Colonic mucosa (tissue), 4 donors: ENCODE results near the gene KLHL17. TPM values are rescaled to one million over a fixed set of nuclear protein-coding genes. Genes with fewer than 3 reads are reported as not detected.

ENCODE experiments used
- DNase-seq: peaks from one replicate; pipeline ENCODE4 v3.0.0-alpha.2; 2020
- H3K27ac ChIP-seq: fragments of 200-600 bp; one replicate; pipeline ENCODE4 v1.8.0; 2021
- H3K27me3 ChIP-seq: fragments of 200-600 bp; one replicate; pipeline ENCODE4 v1.8.0; 2021
- H3K36me3 ChIP-seq: fragments of 200-600 bp; one replicate; pipeline ENCODE4 v1.8.0; 2021
- H3K4me1 ChIP-seq: fragments of 200-600 bp; one replicate; pipeline ENCODE4 v1.8.0; 2021; ENCODE audit warnings: mild to moderate bottlenecking
- H3K4me3 ChIP-seq: fragments of 200-600 bp; one replicate; pipeline ENCODE4 v1.8.0; 2021
- H3K9ac ChIP-seq, 2 donors: one replicate each; pipeline ENCODE4 v1.7.0; 2013; ENCODE audit warnings: control low read depth in 2 of 2, low read depth in 2 of 2, low read length in 2 of 2
- H3K9me3 ChIP-seq: fragments of 200-600 bp; one replicate; pipeline ENCODE4 v1.8.0; 2021
- intact Hi-C: fragments of 100-400 bp; cut with DNase I; formaldehyde crosslinking; loops from one replicate; pipeline ENCODE4 v1.14.1; 2022
- total RNA-seq, 2 donors: library from RNA; stranded (reverse); fragmentation: NEBNext Ultra II Directional in 1 of 2; extraction: Animal tissue kit (Norgen Biotek cat#: 25700) in 1 of 2; gene quantifications; one replicate each; pipeline ENCODE4 v1.2.1, GENCODE V29; 2021
- TF ChIP-seq, protein P1 (sequence below): fragments of 200-600 bp; IDR thresholded peaks from one replicate; pipeline ENCODE4 v1.8.0; 2022; ENCODE audit warnings: antibody characterized with exemption, mild to moderate bottlenecking
- donor health status: healthy.
- donor health status: DM: no; HTN: no; CAD: no.
- donor health status: DM: no; HTN: no; CAD: no.

Gene KLHL17
- total RNA-seq = 10 to 100 TPM in 1 of 2 donors, 1 to 10 TPM in 1; 9.9 to 16.7 TPM

DNA sequence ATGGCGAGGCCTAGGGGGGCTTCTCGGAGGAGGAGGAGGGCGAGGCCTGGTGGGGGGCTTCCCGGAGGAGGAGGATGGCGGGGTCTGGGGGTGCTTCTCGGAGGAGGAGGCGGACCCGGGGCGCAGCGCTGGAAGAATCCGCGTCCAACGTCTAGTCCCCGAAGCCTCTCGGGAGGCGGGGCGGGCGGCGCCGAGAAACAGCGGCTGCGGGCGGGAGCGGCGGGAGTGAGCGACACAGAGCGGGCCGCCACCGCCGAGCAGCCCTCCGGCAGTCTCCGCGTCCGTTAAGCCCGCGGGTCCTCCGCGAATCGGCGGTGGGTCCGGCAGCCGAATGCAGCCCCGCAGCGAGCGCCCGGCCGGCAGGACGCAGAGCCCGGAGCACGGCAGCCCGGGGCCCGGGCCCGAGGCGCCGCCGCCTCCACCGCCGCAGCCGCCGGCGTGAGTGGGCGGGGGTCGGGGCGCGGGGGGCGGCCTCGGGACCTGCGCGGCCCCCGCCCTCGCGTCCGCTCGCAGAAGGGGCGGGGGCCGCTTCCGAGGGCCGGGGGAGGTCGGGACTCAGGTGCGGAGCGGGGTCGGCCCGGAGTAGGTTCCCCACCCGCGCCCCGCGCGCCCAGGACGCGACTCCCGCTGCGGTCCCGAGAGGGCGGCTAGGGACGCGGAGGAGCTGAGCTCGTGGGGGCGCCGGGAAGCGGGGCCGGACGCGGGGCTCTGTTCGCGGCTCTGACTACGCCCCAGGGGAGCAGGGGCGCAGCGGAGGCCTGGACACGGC lies at the start of gene KLHL17:
KLHL17 (plus strand) TSS at position 222 of the 769 bp plus-strand sequence; CDS start at position 332, 110 bp downstream.
- no peaks in the 10 kb centered on the region for H3K36me3 ChIP-seq
- TF ChIP-seq, protein P1, sequence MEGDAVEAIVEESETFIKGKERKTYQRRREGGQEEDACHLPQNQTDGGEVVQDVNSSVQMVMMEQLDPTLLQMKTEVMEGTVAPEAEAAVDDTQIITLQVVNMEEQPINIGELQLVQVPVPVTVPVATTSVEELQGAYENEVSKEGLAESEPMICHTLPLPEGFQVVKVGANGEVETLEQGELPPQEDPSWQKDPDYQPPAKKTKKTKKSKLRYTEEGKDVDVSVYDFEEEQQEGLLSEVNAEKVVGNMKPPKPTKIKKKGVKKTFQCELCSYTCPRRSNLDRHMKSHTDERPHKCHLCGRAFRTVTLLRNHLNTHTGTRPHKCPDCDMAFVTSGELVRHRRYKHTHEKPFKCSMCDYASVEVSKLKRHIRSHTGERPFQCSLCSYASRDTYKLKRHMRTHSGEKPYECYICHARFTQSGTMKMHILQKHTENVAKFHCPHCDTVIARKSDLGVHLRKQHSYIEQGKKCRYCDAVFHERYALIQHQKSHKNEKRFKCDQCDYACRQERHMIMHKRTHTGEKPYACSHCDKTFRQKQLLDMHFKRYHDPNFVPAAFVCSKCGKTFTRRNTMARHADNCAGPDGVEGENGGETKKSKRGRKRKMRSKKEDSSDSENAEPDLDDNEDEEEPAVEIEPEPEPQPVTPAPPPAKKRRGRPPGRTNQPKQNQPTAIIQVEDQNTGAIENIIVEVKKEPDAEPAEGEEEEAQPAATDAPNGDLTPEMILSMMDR = no peak
- DNase-seq = peak; percentile 91
- no peaks in the 10 kb centered on the region for H3K9me3 ChIP-seq
- H3K27ac ChIP-seq = no peak within 1 kb of the TSS
- H3K9ac ChIP-seq = peak within 1 kb of the TSS in 1 of 2 donors; percentile 74
- intact Hi-C loops = no loop called here
- H3K27me3 ChIP-seq = no peaks in the 10 kb centered on the region
- H3K4me1 ChIP-seq = no peaks in the 10 kb centered on the region
- peak within 1 kb of the TSS; percentile 97 for H3K4me3 ChIP-seq

GRCh38 chr1:910881-911721 lies 49.3 kb upstream of the KLHL17 start:
- Histone ChIP-seq H3K4me1 (peaks cover 4% of the 10 kb centered on the region), H3K27ac (no peak overlapping the region), H3K4me3 (no peak overlapping the region), H3K9ac (no peak overlapping the region), H3K9me3 (no peaks in the 10 kb centered on the region), H3K36me3 (no peaks in the 10 kb centered on the region), H3K27me3 (peaks cover 37% of the 10 kb centered on the region)
- intact Hi-C loops = no loop called here
- TF ChIP-seq, protein P1 = no peak
- DNase-seq = peak; percentile 17

DNA sequence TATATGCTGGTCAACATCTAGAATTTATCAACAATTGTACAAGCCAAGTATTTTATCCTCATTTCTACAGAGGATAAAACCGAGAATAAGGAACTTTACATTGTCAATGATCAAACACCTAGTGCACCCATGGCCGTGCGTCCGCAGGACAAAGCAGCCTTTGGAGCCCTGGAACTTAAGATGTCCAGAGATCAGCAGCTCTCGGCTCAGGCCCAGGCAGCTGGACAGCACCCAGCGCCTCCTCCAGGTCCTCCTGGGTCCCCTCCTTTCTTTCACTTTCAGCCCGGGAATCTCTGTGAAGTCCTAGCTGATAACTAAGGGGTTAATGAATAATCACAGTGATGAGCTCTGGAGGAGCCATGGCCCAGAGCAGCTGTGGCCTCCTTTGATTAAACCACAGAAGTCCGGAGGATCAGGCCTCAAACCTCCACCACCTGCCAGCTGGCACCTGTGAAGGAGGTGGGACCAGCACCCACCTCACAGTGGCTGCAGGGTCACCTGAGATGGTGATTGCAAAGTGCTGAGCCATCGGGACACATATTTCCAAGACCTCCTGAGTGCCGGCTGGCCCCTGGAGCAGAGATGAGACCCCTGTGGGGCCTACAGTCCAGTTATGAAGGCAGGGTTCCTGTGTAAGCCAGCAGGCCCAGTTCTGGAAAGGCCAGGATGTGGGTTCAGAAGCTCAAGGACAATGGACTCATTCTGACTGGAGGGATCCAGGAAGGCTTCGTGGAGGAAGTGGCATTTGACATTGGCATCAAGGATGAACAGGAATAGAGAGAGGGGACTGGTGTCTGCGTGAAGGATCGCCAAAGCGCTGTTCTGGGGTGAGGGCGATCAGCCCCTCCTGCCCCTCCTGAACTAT lies 48.3 kb upstream of the KLHL17 start:
- TF ChIP-seq, protein P1 = no peak
- H3K27me3 ChIP-seq = peaks cover 38% of the 10 kb centered on the region
- no peak overlapping the region for H3K27ac ChIP-seq
- no peaks in the 10 kb centered on the region for H3K9me3 ChIP-seq
- H3K4me3 ChIP-seq = no peak overlapping the region
- H3K36me3 ChIP-seq = no peaks in the 10 kb centered on the region
- intact Hi-C loops = no loop called here
- no peak for DNase-seq
- H3K9ac ChIP-seq = no peak overlapping the region
- H3K4me1 ChIP-seq = no peaks in the 10 kb centered on the region

DNA sequence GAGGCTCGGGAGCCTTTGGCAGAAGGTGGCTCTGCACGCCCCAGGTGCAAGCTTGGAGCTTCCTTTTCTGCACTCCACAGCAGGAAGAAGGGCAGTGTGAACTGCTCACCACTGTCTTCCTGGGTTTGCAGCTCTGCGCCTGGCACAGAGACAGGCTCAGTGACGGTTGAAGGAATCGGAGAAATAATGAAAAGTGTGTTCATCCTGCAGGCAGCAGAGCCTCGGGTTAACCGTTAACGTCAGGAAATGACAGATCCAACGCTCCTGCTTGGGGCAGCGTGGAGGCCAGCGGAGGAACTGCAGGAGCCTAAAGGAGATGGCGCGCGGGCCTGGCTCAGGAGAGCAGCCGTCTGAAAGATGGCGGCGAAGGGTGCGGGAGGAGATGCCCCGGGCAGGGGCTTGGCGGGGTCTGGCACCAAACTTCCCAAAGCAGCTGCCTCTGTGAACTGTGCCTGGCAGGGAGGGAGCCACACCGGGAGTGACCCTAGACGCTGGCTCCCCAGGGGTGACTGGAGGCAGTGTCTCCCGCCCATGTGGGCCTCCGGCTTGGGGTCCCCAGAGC lies 47.6 kb upstream of the KLHL17 start:
- no peak overlapping the region for H3K27ac ChIP-seq
- intact Hi-C loops = no loop called here
- H3K9ac ChIP-seq = no peak overlapping the region
- no peaks in the 10 kb centered on the region for H3K9me3 ChIP-seq
- TF ChIP-seq, protein P1 = peak; percentile 23
- peaks cover 45% of the 10 kb centered on the region for H3K27me3 ChIP-seq
- no peaks in the 10 kb centered on the region for H3K36me3 ChIP-seq
- no peaks in the 10 kb centered on the region for H3K4me1 ChIP-seq
- no peak overlapping the region for H3K4me3 ChIP-seq
- no peak for DNase-seq
